Hepatocyte (in vitro differentiated cells): ENCODE results near the gene MRFAP1L1. TPM values are rescaled to one million over a fixed set of nuclear protein-coding genes. Genes with fewer than 3 reads are reported as not detected.
A peak's percentile ranks its signal among the peaks of the same experiment; 100 is the strongest.
"Not testable (repeated sequence)": the region's sequence is repeated elsewhere in the genome, so short reads cannot be mapped to it uniquely, and the experiment has no call there.

ENCODE experiments used
- DNase-seq: peaks from one replicate; pipeline ENCODE4 v3.0.0-alpha.2; 2016; ENCODE audit warnings: low spot score
- H2AFZ ChIP-seq: fragments of 200-600 bp; sonication (generic); 2 replicates; pipeline ENCODE4 v1.6.0; 2016; ENCODE audit warnings: antibody characterized with exemption, mild to moderate bottlenecking
- H3K27ac ChIP-seq: fragments of 200-600 bp; sonication (generic); 2 replicates; pipeline ENCODE4 v1.5.1; 2016; ENCODE audit warnings: mild to moderate bottlenecking
- H3K27me3 ChIP-seq: fragments of 200-600 bp; sonication (generic); 2 replicates; pipeline ENCODE4 v1.6.1; 2016
- H3K36me3 ChIP-seq: fragments of 200-600 bp; sonication (generic); replicated peaks from 2 replicates; pipeline ENCODE4 v1.5.1; 2016; ENCODE audit warnings: low read depth; ENCODE audit not compliant: insufficient read depth
- H3K4me1 ChIP-seq: fragments of 200-600 bp; sonication (generic); 2 replicates; pipeline ENCODE4 v1.5.1; 2016; ENCODE audit warnings: mild to moderate bottlenecking, moderate library complexity; ENCODE audit not compliant: insufficient read depth
- H3K4me2 ChIP-seq: fragments of 200-600 bp; sonication (generic); 2 replicates; pipeline ENCODE4 v1.6.0; 2016
- H3K4me3 ChIP-seq: fragments of 200-600 bp; sonication (generic); 2 replicates; pipeline ENCODE4 v1.5.1; 2016; ENCODE audit warnings: mild to moderate bottlenecking
- H3K79me2 ChIP-seq: fragments of 200-600 bp; sonication (generic); 2 replicates; pipeline ENCODE4 v1.6.0; 2017; ENCODE audit warnings: mild to moderate bottlenecking
- H3K9me2 ChIP-seq: fragments of 200-600 bp; sonication (generic); replicated peaks from 2 replicates; pipeline ENCODE4 v1.6.0; 2017; ENCODE audit warnings: mild to moderate bottlenecking; ENCODE audit not compliant: insufficient read depth
- H3K9me3 ChIP-seq: fragments of 200-600 bp; sonication (generic); 2 replicates; pipeline ENCODE4 v1.5.1; 2016; ENCODE audit warnings: low read depth, mild to moderate bottlenecking
- H4K20me1 ChIP-seq: fragments of 200-600 bp; sonication (generic); 2 replicates; pipeline ENCODE4 v1.6.0; 2016; ENCODE audit warnings: mild to moderate bottlenecking; ENCODE audit not compliant: insufficient read depth, poor library complexity, severe bottlenecking
- CTCF ChIP-seq: fragments of 200-600 bp; sonication (generic); IDR thresholded peaks from 2 replicates; pipeline ENCODE4 v1.5.1; 2016; ENCODE audit warnings: antibody characterized with exemption, mild to moderate bottlenecking; ENCODE audit not compliant: poor library complexity
- EZH2 ChIP-seq: fragments of 200-600 bp; sonication (generic); IDR thresholded peaks from 2 replicates; pipeline ENCODE4 v1.6.1; 2016; ENCODE audit warnings: antibody characterized with exemption, mild to moderate bottlenecking, borderline replicate concordance
- EZH2phosphoT487 ChIP-seq: fragments of 200-600 bp; sonication (generic); IDR thresholded peaks from one replicate; pipeline ENCODE4 v1.6.1; 2018; ENCODE audit warnings: antibody characterized with exemption, mild to moderate bottlenecking, low read depth, moderate library complexity; ENCODE audit not compliant: unreplicated experiment, severe bottlenecking
- WGBS: methylation state at CpG from one replicate; pipeline ENCODE4 v1.1.6; 2016; ENCODE audit warnings: low lambda C conversion rate; ENCODE audit errors: missing lambda C conversion rate; 5-methylcytosine and 5-hydroxymethylcytosine counted together
- polyA plus RNA-seq: library from polyadenylated mRNA; unstranded; fragments of >200 nt; fragmentation: Nextera tagmentation; extraction: Ambion mirVana; gene quantifications from 2 replicates; pipeline ENCODE4 v1.2.1, GENCODE V29; 2016
- total RNA-seq: library from RNA; depleted of rRNA; stranded (reverse); fragments of >200 nt; gene quantifications from 2 replicates; pipeline ENCODE4 v1.2.3, GENCODE V29; 2014

The MRFAP1L1 gene
- total RNA-seq (84.9 and 86.4 TPM in 2 replicates), polyA plus RNA-seq (55.1 and 60.8 TPM in 2 replicates)

DNA sequence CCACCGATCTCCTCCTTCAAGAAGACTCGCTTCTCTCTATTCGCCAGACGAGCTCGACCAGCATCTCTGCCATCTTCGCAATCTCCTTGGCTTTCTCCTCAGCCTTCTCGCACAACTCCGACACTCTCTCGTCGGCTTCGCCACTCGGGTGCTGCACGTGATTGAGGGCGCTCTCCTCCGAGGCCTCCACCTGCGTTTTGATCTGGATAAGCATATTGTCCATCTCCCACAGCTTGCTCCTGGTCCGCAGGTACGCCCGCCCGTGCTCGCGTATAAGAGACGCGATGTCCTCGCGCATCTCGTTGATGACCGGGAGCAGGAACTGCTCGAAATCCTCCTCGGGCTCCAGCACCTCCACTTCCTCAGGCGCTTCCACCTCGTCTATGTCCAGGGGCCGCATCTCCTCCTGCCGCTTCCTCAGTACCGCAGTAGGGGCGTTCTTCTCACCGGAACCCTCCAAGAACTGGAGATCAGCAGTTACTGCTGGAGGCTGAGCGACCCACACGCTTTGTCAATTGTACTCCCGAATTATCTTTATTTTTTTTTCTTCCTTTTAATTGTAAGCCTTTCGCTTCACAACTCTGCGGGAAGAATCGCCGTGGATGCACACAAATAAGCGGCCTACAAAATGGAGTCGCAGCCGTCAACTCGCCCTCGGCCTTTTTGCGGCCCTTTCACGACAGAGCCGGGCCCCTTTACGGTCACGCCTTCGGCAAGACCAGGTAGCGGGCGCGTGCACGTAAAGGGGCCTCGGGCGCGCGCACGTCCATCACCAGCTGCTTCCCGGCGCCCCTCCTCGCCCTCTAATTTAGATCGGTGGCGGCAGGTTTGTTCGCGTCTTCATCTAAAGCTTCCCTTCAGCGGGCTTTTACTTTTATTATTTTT lies at the start of gene MRFAP1L1:
TSS of gene MRFAP1L1 (minus strand) at position 636 of the 885 bp plus-strand sequence. CDS start at position 400, 236 bp downstream.
- H4K20me1 ChIP-seq, result peaks cover 15% of the 10 kb centered on the region
- H3K9me2 ChIP-seq, result no peaks in the 10 kb centered on the region
- peak within 1 kb of the TSS; percentile 86 for H3K4me2 ChIP-seq
- H3K36me3 ChIP-seq, result no peaks in the 10 kb centered on the region
- peaks cover 48% of the 10 kb centered on the region for H3K79me2 ChIP-seq
- no peak for TF ChIP-seq EZH2phosphoT487
- TF ChIP-seq EZH2, result no peak
- no peak for TF ChIP-seq CTCF
- peak within 1 kb of the TSS; percentile 82 for H2AFZ ChIP-seq
- peak; percentile 98 for DNase-seq
- no peaks in the 10 kb centered on the region for H3K9me3 ChIP-seq
- H3K27ac ChIP-seq, result peak within 1 kb of the TSS; percentile 92
- WGBS, result under 1% methylated on average over 72 of the region's 72 CpGs
- H3K4me3 ChIP-seq, result peak within 1 kb of the TSS; percentile 67
- H3K27me3 ChIP-seq, result no peaks in the 10 kb centered on the region
- H3K4me1 ChIP-seq, result peaks cover 21% of the 10 kb centered on the region

- 52% methylated on average over 4 of the region's 4 CpGs for WGBS
- no peaks in the 10 kb centered on the region for H4K20me1 ChIP-seq
- no peaks in the 10 kb centered on the region for H3K79me2 ChIP-seq
- peak; percentile 15 for DNase-seq
- H3K9me2 ChIP-seq, result no peaks in the 10 kb centered on the region
- no peak overlapping the region for H2AFZ ChIP-seq
- H3K9me3 ChIP-seq, result no peaks in the 10 kb centered on the region
- no peak overlapping the region for H3K4me3 ChIP-seq
- H3K27me3 ChIP-seq, result no peaks in the 10 kb centered on the region
- no peak overlapping the region for H3K4me2 ChIP-seq
- peaks cover 11% of the 10 kb centered on the region for H3K4me1 ChIP-seq
- peak overlapping the region; percentile 48 for H3K27ac ChIP-seq
- no peaks in the 10 kb centered on the region for H3K36me3 ChIP-seq
- TF ChIP-seq EZH2phosphoT487, result no peak
- no peak for TF ChIP-seq EZH2
- no peak for TF ChIP-seq CTCF
Observed at GRCh38 chr4:6758728-6759127, 49.1 kb upstream of the MRFAP1L1 start.

GRCh38 chr4:6756345-6756744 lies 46.7 kb upstream of the MRFAP1L1 start:
- H3K36me3 ChIP-seq, H3K9me2 ChIP-seq, DNase-seq, H3K9me3 ChIP-seq, H3K4me2 ChIP-seq, H2AFZ ChIP-seq, H3K27ac ChIP-seq, H3K4me3 ChIP-seq, H3K79me2 ChIP-seq, H4K20me1 ChIP-seq, H3K27me3 ChIP-seq: not testable (repeated sequence)
- H3K4me1 ChIP-seq, result peaks cover 13% of the 10 kb centered on the region
- 69% methylated on average over 2 of the region's 6 CpGs for WGBS

DNA sequence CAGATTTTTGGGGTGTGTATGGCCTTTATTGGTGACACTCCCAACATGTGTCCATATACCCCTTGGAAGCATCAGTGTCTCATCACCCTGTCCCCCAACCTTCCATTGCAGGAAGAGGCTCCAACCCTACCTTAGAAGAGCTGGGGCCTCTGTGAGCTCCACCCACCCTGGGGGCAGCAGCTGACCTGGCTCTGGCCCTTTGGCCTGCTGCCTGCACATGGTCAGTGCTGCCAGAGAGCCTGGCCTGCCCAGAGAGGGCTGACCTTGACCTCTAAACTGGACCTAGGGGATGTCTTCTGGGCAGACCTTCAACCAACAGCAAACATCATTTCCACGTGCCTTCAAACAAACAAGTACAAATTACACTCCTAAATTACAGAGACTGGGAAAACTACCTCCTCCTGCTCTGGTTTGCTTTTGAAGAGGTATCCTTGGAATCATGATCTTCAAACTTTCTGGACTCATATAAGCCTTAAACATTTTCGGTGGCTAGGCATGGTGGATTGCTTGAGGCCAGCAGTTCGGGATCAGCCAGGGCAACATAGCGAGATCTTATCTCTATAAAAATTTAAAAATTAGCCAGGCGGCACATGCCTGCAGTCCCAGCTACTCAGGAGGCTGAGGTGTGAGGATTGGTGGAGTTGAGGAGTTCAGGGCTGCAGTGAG lies 45.6 kb upstream of the MRFAP1L1 start:
- Histone ChIP-seq H3K79me2 (no peaks in the 10 kb centered on the region), H3K4me2 (no peak overlapping the region), H3K4me1 (peaks cover 13% of the 10 kb centered on the region), H3K36me3 (no peaks in the 10 kb centered on the region), H3K4me3 (no peak overlapping the region), H3K27me3 (no peaks in the 10 kb centered on the region), H3K9me2 (no peaks in the 10 kb centered on the region), H2AFZ (no peak overlapping the region), H4K20me1 (no peaks in the 10 kb centered on the region), H3K9me3 (no peaks in the 10 kb centered on the region), H3K27ac (no peak overlapping the region)
- WGBS, result 65% methylated on average over 5 of the region's 5 CpGs
- TF ChIP-seq EZH2phosphoT487, result no peak
- TF ChIP-seq CTCF, result no peak
- no peak for TF ChIP-seq EZH2
- peak; percentile 12 for DNase-seq
